Kidney (tissue), 14 donors: ENCODE results near the gene VNN1. TPM values are rescaled to one million over a fixed set of nuclear protein-coding genes. Genes with fewer than 3 reads are reported as not detected.
"Not testable (repeated sequence)": the region's sequence is repeated elsewhere in the genome, so short reads cannot be mapped to it uniquely, and the experiment has no call there.

ENCODE experiments used
- DNase-seq, 5 donors: peaks; one replicate each; pipeline ENCODE4 v3.0.0-alpha.2; 2013 to 2020
- FAIRE-seq: peaks from 2 replicates; lab custom pipeline; 2012; peaks lifted over from hg19 to GRCh38; lab: Jason Lieb, UNC
- H3K27ac ChIP-seq, 2 donors: one replicate each; pipeline ENCODE4 v1.7.0; 2013; ENCODE audit warnings: low read depth in 2 of 2, low read length in 2 of 2, inconsistent platforms in 1 of 2
- H3K27me3 ChIP-seq: one replicate; pipeline ENCODE4 v1.7.1; 2013; ENCODE audit warnings: low read length, inconsistent platforms; ENCODE audit not compliant: control insufficient read depth, insufficient read depth
- H3K36me3 ChIP-seq, 3 donors: one replicate each; pipeline versions ENCODE4 v1.7.0 to v1.7.1; 2013; ENCODE audit warnings: low read length in 3 of 3, control low read depth in 1 of 3, inconsistent platforms in 1 of 3; ENCODE audit not compliant: insufficient read depth in 3 of 3, control insufficient read depth in 2 of 3
- H3K4me1 ChIP-seq, 3 donors: one replicate each; pipeline versions ENCODE4 v1.7.0 to v1.7.1; 2013; ENCODE audit warnings: low read length in 3 of 3, inconsistent platforms in 1 of 3, low read depth in 1 of 3; ENCODE audit not compliant: control insufficient read depth in 2 of 3, insufficient read depth in 2 of 3
- H3K4me3 ChIP-seq, 3 donors: one replicate each; pipeline versions ENCODE4 v1.7.0 to v1.8.1; 2013; ENCODE audit warnings: low read length in 3 of 3, control low read depth in 1 of 3, inconsistent platforms in 1 of 3
- H3K9ac ChIP-seq, 3 donors: one replicate each; pipeline versions ENCODE4 v1.7.0 to v1.7.1; 2013; ENCODE audit warnings: low read length in 3 of 3, control low read depth in 1 of 3, inconsistent platforms in 1 of 3
- H3K9me3 ChIP-seq, 3 donors: one replicate each; pipeline versions ENCODE4 v1.7.0 to v1.7.1; 2013; ENCODE audit warnings: low read length in 3 of 3, control low read depth in 1 of 3, inconsistent platforms in 1 of 3; ENCODE audit not compliant: control insufficient read depth in 2 of 3, insufficient read depth in 1 of 3
- intact Hi-C: fragments of 100-400 bp; cut with DNase I; formaldehyde crosslinking; loops from one replicate; pipeline ENCODE4 v1.11.1; 2022
- polyA plus RNA-seq: library from polyadenylated mRNA; stranded (reverse); fragments of 350-450 nt; fragmentation: Illumina TruSeq; extraction: RNeasy Lipid Tissue Mini Kit (QIAGEN cat#74804); gene quantifications from one replicate; pipeline ENCODE4 v1.2.3, GENCODE V29; 2014; ENCODE audit warnings: low read depth, low replicate concordance; ENCODE audit not compliant: insufficient read depth
- total RNA-seq: library from RNA; stranded (reverse); fragmentation: NEBNext Ultra II Directional; extraction: Animal tissue kit (Norgen Biotek cat#: 25700); gene quantifications from one replicate; pipeline ENCODE4 v1.2.1, GENCODE V29; 2021
- TF ChIP-seq, protein P1 (sequence below): IDR thresholded peaks from 3 replicates; pipeline ENCODE4 v1.5.1; 2012; ENCODE audit warnings: mild to moderate bottlenecking, moderate library complexity, borderline replicate concordance; ENCODE audit not compliant: insufficient read depth; ENCODE audit errors: extremely low read depth
- donor health status: control.
- donor health status: control.
- donor health status: control.
- donor health status: control.
- donor health status: control.
- donor health status: DM: yes; HTN: yes; CAD: no.
- donor health status: Normal renal cell carcinoma (clear cell type).

VNN1 gene
- total and polyA plus RNA-seq, 2 donors from 2014 or later, result 7.5 to 13.8 TPM

DNA sequence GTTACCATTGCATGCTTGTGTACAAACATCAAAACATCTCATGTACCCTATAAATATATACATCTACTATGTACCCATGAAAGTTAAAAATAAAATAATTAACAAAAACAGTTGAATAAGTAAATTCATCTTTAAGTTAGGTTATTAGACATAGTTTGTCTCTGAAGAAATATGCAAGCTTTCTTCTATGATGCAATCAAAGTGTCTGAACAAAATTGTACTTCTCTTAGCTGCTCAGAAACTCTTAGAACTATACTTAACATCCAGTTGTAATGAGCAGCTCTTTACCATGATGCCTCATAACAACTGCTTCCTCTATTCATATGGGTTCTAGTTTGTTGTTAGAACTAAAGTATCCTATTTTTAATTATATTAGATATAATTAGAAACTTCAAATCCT lies 5.9 kb downstream of the VNN1 start:
- Histone ChIP-seq H3K4me3 (no peak overlapping the region), H3K27ac (no peak overlapping the region), H3K36me3 (no peaks in the 10 kb centered on the region), H3K9ac (no peak overlapping the region), H3K27me3 (no peaks in the 10 kb centered on the region), H3K4me1 (no peaks in the 10 kb centered on the region), H3K9me3 (peaks cover 0 to 4% (median 0%) of the 10 kb centered on the region in 3 donors)
- DNase-seq, result no peak
- TF ChIP-seq, protein P1, sequence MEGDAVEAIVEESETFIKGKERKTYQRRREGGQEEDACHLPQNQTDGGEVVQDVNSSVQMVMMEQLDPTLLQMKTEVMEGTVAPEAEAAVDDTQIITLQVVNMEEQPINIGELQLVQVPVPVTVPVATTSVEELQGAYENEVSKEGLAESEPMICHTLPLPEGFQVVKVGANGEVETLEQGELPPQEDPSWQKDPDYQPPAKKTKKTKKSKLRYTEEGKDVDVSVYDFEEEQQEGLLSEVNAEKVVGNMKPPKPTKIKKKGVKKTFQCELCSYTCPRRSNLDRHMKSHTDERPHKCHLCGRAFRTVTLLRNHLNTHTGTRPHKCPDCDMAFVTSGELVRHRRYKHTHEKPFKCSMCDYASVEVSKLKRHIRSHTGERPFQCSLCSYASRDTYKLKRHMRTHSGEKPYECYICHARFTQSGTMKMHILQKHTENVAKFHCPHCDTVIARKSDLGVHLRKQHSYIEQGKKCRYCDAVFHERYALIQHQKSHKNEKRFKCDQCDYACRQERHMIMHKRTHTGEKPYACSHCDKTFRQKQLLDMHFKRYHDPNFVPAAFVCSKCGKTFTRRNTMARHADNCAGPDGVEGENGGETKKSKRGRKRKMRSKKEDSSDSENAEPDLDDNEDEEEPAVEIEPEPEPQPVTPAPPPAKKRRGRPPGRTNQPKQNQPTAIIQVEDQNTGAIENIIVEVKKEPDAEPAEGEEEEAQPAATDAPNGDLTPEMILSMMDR, result no peak
- no peak for FAIRE-seq
- intact Hi-C loops, result no loop called here

DNA sequence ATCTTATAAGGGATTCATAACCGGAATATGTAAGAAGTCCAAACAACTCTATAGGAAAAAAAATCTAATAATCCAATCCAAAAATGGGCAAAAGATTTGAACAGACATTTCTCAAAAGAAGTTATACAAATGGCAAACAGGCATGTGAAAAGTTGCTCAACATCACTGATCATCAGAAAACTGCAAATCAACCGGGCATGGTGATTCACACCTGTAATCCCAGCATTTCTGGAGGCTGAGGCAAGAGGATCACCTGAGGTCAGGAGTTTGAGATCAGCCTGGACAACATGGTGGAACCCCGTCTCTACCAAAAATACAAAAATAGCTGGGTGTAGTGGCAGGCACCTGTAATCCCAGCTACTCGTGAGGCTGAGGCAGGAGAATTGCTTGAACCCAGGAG lies 7.1 kb downstream of the VNN1 start:
- H3K4me3 ChIP-seq, intact Hi-C loops, H3K9ac ChIP-seq, H3K36me3 ChIP-seq, H3K4me1 ChIP-seq, H3K27ac ChIP-seq, H3K27me3 ChIP-seq, DNase-seq, FAIRE-seq, H3K9me3 ChIP-seq: not testable (repeated sequence)

DNA sequence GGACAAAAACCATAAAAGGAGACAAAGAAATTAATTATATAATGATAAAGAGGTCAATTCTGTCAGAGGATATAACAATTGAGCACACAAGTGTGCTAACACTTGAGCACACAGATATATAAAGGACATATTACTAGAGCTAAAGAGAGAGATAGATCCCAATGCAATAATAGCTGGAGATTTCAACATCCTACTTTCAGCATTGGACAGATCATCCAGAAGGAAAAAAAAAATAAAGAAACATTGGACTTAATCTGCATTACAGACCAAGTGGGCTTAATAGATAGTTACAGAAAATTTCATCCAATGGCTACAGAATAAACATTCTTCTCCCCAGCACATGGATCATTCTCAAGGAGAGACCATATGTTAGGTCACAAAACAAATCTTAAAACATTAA lies 9.9 kb downstream of the VNN1 start:
- no peaks in the 10 kb centered on the region for H3K27me3 ChIP-seq
- TF ChIP-seq, protein P1, result no peak
- no peak for DNase-seq
- no peak overlapping the region for H3K27ac ChIP-seq
- no peaks in the 10 kb centered on the region for H3K36me3 ChIP-seq
- no peak overlapping the region for H3K4me3 ChIP-seq
- no peak overlapping the region for H3K9ac ChIP-seq
- intact Hi-C loops, result no loop called here
- peaks cover 0 to 4% (median 0%) of the 10 kb centered on the region in 3 donors for H3K9me3 ChIP-seq
- H3K4me1 ChIP-seq, result no peaks in the 10 kb centered on the region
- no peak for FAIRE-seq

DNA sequence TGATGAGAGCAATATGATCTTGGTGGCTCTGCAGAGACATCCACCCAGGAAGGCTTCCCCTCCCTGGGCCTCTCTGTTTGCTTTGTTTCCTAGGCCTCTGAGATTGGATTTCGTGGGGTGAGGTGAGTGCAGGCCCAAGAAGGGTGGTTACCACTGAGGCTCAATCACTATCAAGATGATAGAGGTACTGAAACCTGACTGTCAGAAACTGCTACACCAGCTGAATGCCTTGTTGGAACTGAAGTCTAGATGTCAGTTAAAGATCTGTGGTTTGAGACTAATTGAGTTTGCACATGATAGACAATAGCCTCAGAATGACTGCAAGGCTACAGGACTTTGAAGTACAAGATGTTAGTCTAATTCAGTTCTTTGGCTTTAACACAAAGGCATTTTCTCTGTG lies 15.2 kb downstream of the VNN1 start:
- Histone ChIP-seq H3K9ac (no peak overlapping the region), H3K36me3 (no peaks in the 10 kb centered on the region), H3K27ac (no peak overlapping the region), H3K4me1 (no peaks in the 10 kb centered on the region), H3K9me3 (peaks cover 0 to 9% (median 0%) of the 10 kb centered on the region in 3 donors), H3K27me3 (no peaks in the 10 kb centered on the region), H3K4me3 (no peak overlapping the region)
- TF ChIP-seq, protein P1, result no peak
- DNase-seq (no peak), FAIRE-seq (no peak)
- intact Hi-C loops, result no loop called here
